Heart left ventricle (tissue), 16 donors: ENCODE data around the gene UVSSA. TPM values are rescaled to one million over a fixed set of nuclear protein-coding genes. Genes with fewer than 3 reads are reported as not detected.

Source experiments
- ATAC-seq, 4 donors: fragments of 200-7000 bp; cut with Tn5 transposase; one replicate each; pipeline ENCODE4 v1.9.1; 2020 to 2022; ENCODE audit warnings: moderate library complexity in 4 of 4, mild to moderate bottlenecking in 3 of 4, moderate number of reproducible peaks in 1 of 4
- DNase-seq, 5 donors: peaks; one replicate each; pipeline ENCODE4 v3.0.0-alpha.2; 2020
- H3K27ac ChIP-seq, 12 donors: fragments of 200-600 bp; sonication (generic) in 4 of 12; one replicate each; pipeline versions ENCODE4 v1.5.0 to v1.8.0; 2016 to 2022; ENCODE audit warnings: mild to moderate bottlenecking in 2 of 12
- H3K27me3 ChIP-seq, 9 donors: fragments of 200-600 bp; sonication (generic) in 2 of 9; one replicate each; pipeline versions ENCODE4 v1.5.1 to v1.8.0; 2016 to 2022; ENCODE audit warnings: mild to moderate bottlenecking in 3 of 9
- H3K36me3 ChIP-seq, 9 donors: fragments of 200-600 bp; sonication (generic) in 2 of 9; one replicate each; pipeline versions ENCODE4 v1.5.0 to v1.8.0; 2018 to 2022; ENCODE audit warnings: mild to moderate bottlenecking in 2 of 9
- H3K4me1 ChIP-seq, 12 donors: fragments of 200-600 bp; sonication (generic) in 4 of 12; one replicate each; pipeline versions ENCODE4 v1.5.0 to v1.8.0; 2016 to 2022; ENCODE audit warnings: mild to moderate bottlenecking in 3 of 12
- H3K4me3 ChIP-seq, 12 donors: fragments of 200-600 bp; sonication (generic) in 4 of 12; one replicate each; pipeline versions ENCODE4 v1.5.0 to v1.8.0; 2017 to 2022; ENCODE audit warnings: mild to moderate bottlenecking in 9 of 12, moderate library complexity in 4 of 12
- H3K9me3 ChIP-seq, 12 donors: fragments of 200-600 bp; sonication (generic) in 4 of 12; one replicate each; pipeline versions ENCODE4 v1.5.0 to v1.8.0; 2016 to 2022; ENCODE audit warnings: mild to moderate bottlenecking in 1 of 12
- CTCF ChIP-seq, 12 donors: fragments of 200-600 bp; sonication (generic) in 4 of 12; IDR thresholded peaks; one replicate each; pipeline versions ENCODE4 v1.5.0 to v1.8.0; 2018 to 2022; ENCODE audit warnings: antibody characterized with exemption in 12 of 12, mild to moderate bottlenecking in 5 of 12
- POLR2A ChIP-seq, 2 donors: fragments of 450-650 bp; IDR thresholded peaks; one replicate each; pipeline ENCODE4 v1.6.1; 2017; ENCODE audit warnings: antibody characterized with exemption in 2 of 2, mild to moderate bottlenecking in 2 of 2, moderate library complexity in 2 of 2
- WGBS, 4 donors: extraction: QIAGEN DNeasy Blood & Tissue Kit in 2 of 4; methylation state at CpG; one replicate each; pipeline versions ENCODE4 v1.1.5 to v1.1.7; 2013 to 2018; 5-methylcytosine and 5-hydroxymethylcytosine counted together
- intact Hi-C, 10 donors: fragments of 100-400 bp; cut with DNase I; formaldehyde crosslinking; loops; one replicate each; pipeline versions ENCODE4 v1.11.1 to v1.14.2; 2022
- polyA plus RNA-seq, 2 donors: library from polyadenylated mRNA; stranded (reverse); fragments of 200-250 nt; gene quantifications; one replicate each; pipeline ENCODE4 v1.2.3, GENCODE V29; 2013
- total RNA-seq, 9 donors: library from RNA; depleted of rRNA in 2 of 9; stranded (reverse); fragments of >200 nt in 2 of 9; fragmentation: NEBNext Ultra II Directional in 3 of 9; extraction: Animal tissue kit (Norgen Biotek cat#: 25700) in 3 of 9; gene quantifications; one replicate each; pipeline versions ENCODE4 v1.1.0 to v1.2.4, GENCODE V29; 2016 to 2023
- donor health status: ischemic (EF 13 %, LVEDD 7.1; RV severe dilation, severe dysfunction).
- donor health status: healthy with polysubstance abuse.
- donor health status: DM: no; HTN: yes; CAD: no.
- donor health status: DM: no; HTN: no; CAD: no.
- donor health status: ischemic (EF 25% LVEDD 6.9; RV normal size, moderate dysfunction).
- donor health status: ischemic (EF 25% LVEDD 5.7; RV mildly dilated, moderate dysfunction).
- donor health status: healthy.
- donor health status: DM: yes; HTN: yes; CAD: no.
- donor health status: ischemic (EF 35%, LVEDD 5.7; RV mildly dilated, moderate dysfunction).
- donor health status: nonischemic (EF 11% LVEDD 7.7; RV severe dilation, severe dysfunction).
- donor health status: DM: yes; HTN: yes; CAD: no.
- donor health status: PGD.
- donor health status: ischemic (EF 29% LVEDD 5.4; RV normal size, mild dysfunction).
- donor health status: nonischemic (EF 23%, LVEDD 6.1; RV moderate dilation, normal function).

The UVSSA gene
- total and polyA plus RNA-seq, 11 donors: 4.7 to 14.2 (median 6.7) TPM

- WGBS, 4 donors: 2 to 6% (median 5%) methylated on average over 57 to 107 of the region's 107 CpGs
- no peak overlapping the region for H3K27ac ChIP-seq
- no peak for ATAC-seq
- peak in 2 of 5 donors; percentile 4 to 39 for DNase-seq
- TF ChIP-seq POLR2A (IDR thresholded peaks at IDR 0.05): no peak
- no peak for TF ChIP-seq CTCF (IDR thresholded peaks at IDR 0.05)
- intact Hi-C loops: no loop called here
- no peaks in the 10 kb centered on the region for H3K36me3 ChIP-seq
- peaks cover 0 to 4% (median 0%) of the 10 kb centered on the region in 12 donors for H3K9me3 ChIP-seq
- H3K4me1 ChIP-seq: peaks cover 0 to 63% (median 6%) of the 10 kb centered on the region in 12 donors
- peak overlapping the region in 4 of 12 donors; percentile 2 to 25 (median 17) for H3K4me3 ChIP-seq
- peaks cover 79 to 96% (median 90%) of the 10 kb centered on the region in 9 donors for H3K27me3 ChIP-seq
Measured at GRCh38 chr4:1403591-1404572, 56.9 kb downstream of the UVSSA start.

GRCh38 chr4:1404573-1405253, 57.7 kb downstream of the UVSSA start:
- no peaks in the 10 kb centered on the region for H3K36me3 ChIP-seq
- H3K4me3 ChIP-seq: no peak overlapping the region
- TF ChIP-seq POLR2A (IDR thresholded peaks at IDR 0.05) (no peak), CTCF (IDR thresholded peaks at IDR 0.05) (no peak)
- H3K4me1 ChIP-seq: peaks cover 0 to 63% (median 6%) of the 10 kb centered on the region in 12 donors
- intact Hi-C loops: no loop called here
- H3K9me3 ChIP-seq: no peaks in the 10 kb centered on the region
- WGBS, 4 donors: 6 to 8% (median 7%) methylated on average over 24 to 54 of the region's 54 CpGs
- DNase-seq: peak in 2 of 5 donors; percentile 2 to 52
- ATAC-seq: no peak
- peaks cover 84 to 99% (median 96%) of the 10 kb centered on the region in 9 donors for H3K27me3 ChIP-seq
- no peak overlapping the region for H3K27ac ChIP-seq

- H3K4me1 ChIP-seq: peaks cover 0 to 63% (median 6%) of the 10 kb centered on the region in 12 donors
- peaks cover 82 to 99% (median 93%) of the 10 kb centered on the region in 9 donors for H3K27me3 ChIP-seq
- H3K27ac ChIP-seq: no peak overlapping the region
- no peak for TF ChIP-seq POLR2A (IDR thresholded peaks at IDR 0.05)
- TF ChIP-seq CTCF (IDR thresholded peaks at IDR 0.05): no peak
- H3K36me3 ChIP-seq: no peaks in the 10 kb centered on the region
- ATAC-seq (no peak), DNase-seq (no peak)
- 5 to 10% (median 6%) methylated on average over 25 to 26 of the region's 26 CpGs for WGBS, 4 donors
- H3K4me3 ChIP-seq: no peak overlapping the region
- H3K9me3 ChIP-seq: no peaks in the 10 kb centered on the region
- intact Hi-C loops: no loop called here
Measured at GRCh38 chr4:1405254-1405635, 58.2 kb downstream of the UVSSA start.
